Lower leg skin (tissue), 3 donors: ENCODE measurements around the gene EIF4A2.

Experiments
- POLR2A ChIP-seq, 2 donors: fragments of 450-650 bp; IDR thresholded peaks; one replicate each; pipeline ENCODE4 v1.6.1; 2016 to 2017; ENCODE audit warnings: antibody characterized with exemption in 2 of 2, mild to moderate bottlenecking in 1 of 2, moderate library complexity in 1 of 2
- TF ChIP-seq, protein P1 (sequence below), 3 donors: fragments of 450-650 bp; IDR thresholded peaks; one replicate each; pipeline ENCODE4 v1.5.1; 2016; ENCODE audit warnings: antibody characterized with exemption in 3 of 3, mild to moderate bottlenecking in 3 of 3, moderate library complexity in 2 of 3

DNA sequence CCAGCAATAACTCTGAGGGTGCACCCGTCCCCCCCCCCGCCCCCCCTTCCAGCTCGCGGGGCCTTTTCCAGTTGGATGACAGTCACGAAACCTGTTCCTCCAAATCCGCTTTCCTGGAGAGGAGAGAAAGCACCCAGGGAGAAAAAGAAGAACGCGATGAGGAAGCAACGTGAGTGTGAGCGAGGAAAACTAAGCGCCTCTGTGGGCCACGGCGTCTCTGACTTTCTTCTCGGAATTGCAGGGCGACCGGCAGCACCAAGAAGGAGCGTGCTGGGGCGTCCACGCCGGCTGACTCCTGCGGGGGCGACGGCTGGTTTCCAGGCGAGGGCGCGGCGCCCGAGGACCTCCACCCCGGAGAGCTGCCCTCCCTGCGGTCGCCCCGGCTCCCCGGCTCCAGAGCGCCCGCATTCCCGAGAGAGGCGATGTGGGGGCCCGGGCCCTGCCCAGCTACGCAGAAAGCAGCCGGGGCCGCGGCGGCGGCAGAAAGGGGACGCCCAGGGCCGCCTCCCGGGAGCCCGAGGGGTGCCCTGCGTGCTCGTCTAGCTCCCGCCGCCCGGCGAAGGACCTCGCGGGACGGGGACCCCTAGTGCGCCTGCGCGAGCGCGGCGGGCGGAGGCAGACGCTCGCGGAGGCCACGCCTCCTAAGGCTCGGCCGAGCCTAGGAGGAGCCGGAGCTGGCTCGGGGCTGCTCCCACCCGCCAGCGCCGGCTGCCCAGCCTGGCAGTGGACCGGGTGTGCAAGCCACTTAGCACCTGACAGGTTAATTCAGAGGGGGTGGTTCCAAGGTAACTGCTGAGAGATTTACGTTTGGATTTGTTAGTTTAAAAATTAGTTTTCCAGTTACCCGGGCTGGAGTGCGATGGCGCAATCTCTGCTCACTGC, 43.8 kb downstream of the EIF4A2 start:
- TF ChIP-seq POLR2A (IDR thresholded peaks at IDR 0.05): no peak
- TF ChIP-seq, protein P1, sequence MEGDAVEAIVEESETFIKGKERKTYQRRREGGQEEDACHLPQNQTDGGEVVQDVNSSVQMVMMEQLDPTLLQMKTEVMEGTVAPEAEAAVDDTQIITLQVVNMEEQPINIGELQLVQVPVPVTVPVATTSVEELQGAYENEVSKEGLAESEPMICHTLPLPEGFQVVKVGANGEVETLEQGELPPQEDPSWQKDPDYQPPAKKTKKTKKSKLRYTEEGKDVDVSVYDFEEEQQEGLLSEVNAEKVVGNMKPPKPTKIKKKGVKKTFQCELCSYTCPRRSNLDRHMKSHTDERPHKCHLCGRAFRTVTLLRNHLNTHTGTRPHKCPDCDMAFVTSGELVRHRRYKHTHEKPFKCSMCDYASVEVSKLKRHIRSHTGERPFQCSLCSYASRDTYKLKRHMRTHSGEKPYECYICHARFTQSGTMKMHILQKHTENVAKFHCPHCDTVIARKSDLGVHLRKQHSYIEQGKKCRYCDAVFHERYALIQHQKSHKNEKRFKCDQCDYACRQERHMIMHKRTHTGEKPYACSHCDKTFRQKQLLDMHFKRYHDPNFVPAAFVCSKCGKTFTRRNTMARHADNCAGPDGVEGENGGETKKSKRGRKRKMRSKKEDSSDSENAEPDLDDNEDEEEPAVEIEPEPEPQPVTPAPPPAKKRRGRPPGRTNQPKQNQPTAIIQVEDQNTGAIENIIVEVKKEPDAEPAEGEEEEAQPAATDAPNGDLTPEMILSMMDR (IDR thresholded peaks at IDR 0.05): no peak
